HepG2 (cell line): ENCODE results near the gene POU2F2. TPM values are rescaled to one million over a fixed set of nuclear protein-coding genes. Genes with fewer than 3 reads are reported as not detected.

Experiments
- ARID4A ChIP-seq: sonication (generic); formaldehyde crosslinking; IDR thresholded peaks from 2 replicates; pipeline ENCODE4 v1.5.0; 2020; ENCODE audit warnings: mild to moderate bottlenecking, missing genetic modification reagents, borderline replicate concordance
- BRD4 ChIP-seq: sonication (generic); formaldehyde crosslinking; IDR thresholded peaks from 2 replicates; pipeline ENCODE4 v1.4.0; 2020; ENCODE audit warnings: missing genetic modification reagents
- EHMT2 ChIP-seq: fragments of 200-600 bp; sonication (generic); IDR thresholded peaks from 2 replicates; pipeline ENCODE4 v1.7.0; 2017; ENCODE audit warnings: antibody characterized with exemption, low read depth, low read length, borderline replicate concordance
- HNRNPLL ChIP-seq: fragments of 200-400 bp; formaldehyde crosslinking; IDR thresholded peaks from 2 replicates; pipeline ENCODE4 v1.6.1; 2017; ENCODE audit warnings: mild to moderate bottlenecking, low read depth, low read length; ENCODE audit not compliant: poor library complexity, severe bottlenecking
- MED8 ChIP-seq: sonication (generic); formaldehyde crosslinking; IDR thresholded peaks from 2 replicates; pipeline ENCODE4 v1.8.1; 2023; ENCODE audit warnings: mild to moderate bottlenecking, missing genetic modification reagents; ENCODE audit not compliant: insufficient replicate concordance
- NCOA5 ChIP-seq: sonication (generic); formaldehyde crosslinking; IDR thresholded peaks from 2 replicates; pipeline ENCODE4 v1.4.0; 2020; ENCODE audit warnings: missing genetic modification reagents
- NFYC ChIP-seq: IDR thresholded peaks from 2 replicates; pipeline ENCODE4 v1.6.1; 2016; ENCODE audit warnings: missing genetic modification reagents, missing compliant biosample characterization
- NRL ChIP-seq: sonication (generic); formaldehyde crosslinking; IDR thresholded peaks from 2 replicates; pipeline ENCODE4 v1.5.0; 2020; ENCODE audit warnings: missing genetic modification reagents, mild to moderate bottlenecking, moderate library complexity, borderline replicate concordance
- PITX1 ChIP-seq: sonication (generic); formaldehyde crosslinking; IDR thresholded peaks from 2 replicates; pipeline ENCODE4 v1.5.1; 2020; ENCODE audit warnings: mild to moderate bottlenecking, missing genetic modification reagents
- ZBTB46 ChIP-seq: sonication (generic); formaldehyde crosslinking; IDR thresholded peaks from 2 replicates; pipeline ENCODE4 v1.4.0; 2020; ENCODE audit warnings: mild to moderate bottlenecking, missing genetic modification reagents, borderline replicate concordance
- ZFAT ChIP-seq: sonication (generic); formaldehyde crosslinking; conservative IDR thresholded peaks from 2 replicates; pipeline ENCODE4 v1.8.1; 2023; ENCODE audit warnings: missing genetic modification reagents, inconsistent platforms
- ZFX ChIP-seq: sonication (generic); formaldehyde crosslinking; IDR thresholded peaks from 2 replicates; pipeline ENCODE4 v1.4.0; 2020; ENCODE audit warnings: mild to moderate bottlenecking, low read depth, missing genetic modification reagents, moderate library complexity
- ZNF282 ChIP-seq: fragments of 450-650 bp; IDR thresholded peaks from 2 replicates; pipeline ENCODE4 v1.6.1; 2018; ENCODE audit not compliant: partially characterized antibody
- ZNF329 ChIP-seq: sonication (generic); formaldehyde crosslinking; IDR thresholded peaks from 2 replicates; pipeline ENCODE4 v1.9.0; 2021; ENCODE audit warnings: low read depth, mild to moderate bottlenecking, missing genetic modification reagents
- ZNF367 ChIP-seq: sonication (generic); formaldehyde crosslinking; IDR thresholded peaks from 2 replicates; pipeline ENCODE4 v1.4.0; 2020; ENCODE audit warnings: missing genetic modification reagents, borderline replicate concordance
- ZNF543 ChIP-seq: sonication (generic); formaldehyde crosslinking; IDR thresholded peaks from 2 replicates; pipeline ENCODE4 v1.4.0; 2020; ENCODE audit warnings: mild to moderate bottlenecking, missing genetic modification reagents
- ZNF564 ChIP-seq: sonication (generic); formaldehyde crosslinking; IDR thresholded peaks from 2 replicates; pipeline ENCODE4 v1.8.1; 2023; ENCODE audit warnings: mild to moderate bottlenecking, missing genetic modification reagents
- ZNF569 ChIP-seq: sonication (generic); formaldehyde crosslinking; IDR thresholded peaks from 2 replicates; pipeline ENCODE4 v1.5.0; 2020; ENCODE audit warnings: mild to moderate bottlenecking, missing genetic modification reagents, moderate library complexity, borderline replicate concordance
- ZNF672 ChIP-seq: sonication (generic); formaldehyde crosslinking; IDR thresholded peaks from 2 replicates; pipeline ENCODE4 v1.8.1; 2022; ENCODE audit warnings: missing genetic modification reagents
- ZNF788 ChIP-seq: sonication (generic); formaldehyde crosslinking; IDR thresholded peaks from 2 replicates; pipeline ENCODE4 v1.5.0; 2020; ENCODE audit warnings: mild to moderate bottlenecking, missing genetic modification reagents, borderline replicate concordance
- polyA plus RNA-seq, 8 experiments: library from polyadenylated mRNA; depleted of rRNA in 3 of 8; stranded (reverse) in 7 of 8; unstranded in 1 of 8; fragments of >200 nt; fragmentation: Illumina TruSeq in 4 of 8; extraction: Trizol in 4 of 8; gene quantifications; 2 replicates each; pipeline versions ENCODE4 v1.2.1 to v1.2.3, GENCODE V29; 2011 to 2016; ENCODE audit warnings: low read depth in 4 of 8, missing spikeins in 1 of 8, mixed read lengths in 1 of 8; ENCODE audit not compliant: insufficient read depth in 1 of 8
- total RNA-seq, 5 experiments: library from RNA; depleted of rRNA; stranded (reverse); fragments of >200 nt; fragmentation: Illumina TruSeq; extraction: Trizol; gene quantifications; 2 replicates each; pipeline ENCODE4 v1.2.3, GENCODE V29; 2016; ENCODE audit warnings: low read depth in 1 of 5
- TF ChIP-seq, protein P1 (sequence below): sonication (generic); formaldehyde crosslinking; IDR thresholded peaks from 2 replicates; pipeline ENCODE4 v1.5.0; 2020; ENCODE audit warnings: mild to moderate bottlenecking, missing genetic modification reagents, moderate library complexity
- TF ChIP-seq, protein P2 (sequence below): sonication (generic); formaldehyde crosslinking; IDR thresholded peaks from 2 replicates; pipeline ENCODE4 v1.4.0; 2020; ENCODE audit warnings: mild to moderate bottlenecking, missing genetic modification reagents

POU2F2 gene
- total and polyA plus RNA-seq, 2 of the 13 experiments (the other 11 are each of a cell fraction or from before 2014, with no cell fraction given): 0.09 to 0.17 TPM

GRCh38 chr19:42140125-42140754 is 8.0 kb upstream of the POU2F2 start (continued):
- TF ChIP-seq ZNF569 (CRISPR knock-in tag): no peak
- no peak for TF ChIP-seq NCOA5
- TF ChIP-seq ZNF564 (CRISPR knock-in tag): 0 out of 2 replicates have a peak, but pooled peaks have one; percentile 45
- TF ChIP-seq ZNF282: no peak
- peak; percentile 71; the same call in 1 of the 2 replicates for TF ChIP-seq NRL (CRISPR knock-in tag)
- no peak for TF ChIP-seq NFYC (CRISPR knock-in tag)
- TF ChIP-seq ZFX: no peak
- no peak for TF ChIP-seq ZNF367
- TF ChIP-seq, protein P1, sequence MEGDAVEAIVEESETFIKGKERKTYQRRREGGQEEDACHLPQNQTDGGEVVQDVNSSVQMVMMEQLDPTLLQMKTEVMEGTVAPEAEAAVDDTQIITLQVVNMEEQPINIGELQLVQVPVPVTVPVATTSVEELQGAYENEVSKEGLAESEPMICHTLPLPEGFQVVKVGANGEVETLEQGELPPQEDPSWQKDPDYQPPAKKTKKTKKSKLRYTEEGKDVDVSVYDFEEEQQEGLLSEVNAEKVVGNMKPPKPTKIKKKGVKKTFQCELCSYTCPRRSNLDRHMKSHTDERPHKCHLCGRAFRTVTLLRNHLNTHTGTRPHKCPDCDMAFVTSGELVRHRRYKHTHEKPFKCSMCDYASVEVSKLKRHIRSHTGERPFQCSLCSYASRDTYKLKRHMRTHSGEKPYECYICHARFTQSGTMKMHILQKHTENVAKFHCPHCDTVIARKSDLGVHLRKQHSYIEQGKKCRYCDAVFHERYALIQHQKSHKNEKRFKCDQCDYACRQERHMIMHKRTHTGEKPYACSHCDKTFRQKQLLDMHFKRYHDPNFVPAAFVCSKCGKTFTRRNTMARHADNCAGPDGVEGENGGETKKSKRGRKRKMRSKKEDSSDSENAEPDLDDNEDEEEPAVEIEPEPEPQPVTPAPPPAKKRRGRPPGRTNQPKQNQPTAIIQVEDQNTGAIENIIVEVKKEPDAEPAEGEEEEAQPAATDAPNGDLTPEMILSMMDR (CRISPR knock-in tag): no peak
- no peak for TF ChIP-seq ZFAT (CRISPR knock-in tag)
- no peak for TF ChIP-seq PITX1
- peak; percentile 37; the same call in 1 of the 2 replicates for TF ChIP-seq ZNF788 (CRISPR knock-in tag)
- 0 out of 2 replicates have a peak, but pooled peaks have one; percentile 30 for TF ChIP-seq ZNF329
- TF ChIP-seq ZNF672 (CRISPR knock-in tag): no peak
- no peak for TF ChIP-seq ZBTB46 (CRISPR knock-in tag)
- TF ChIP-seq BRD4 (CRISPR knock-in tag): no peak
- TF ChIP-seq ARID4A (CRISPR knock-in tag): peak; percentile 48; the same call in 1 of the 2 replicates
- TF ChIP-seq ZNF543: no peak
- TF ChIP-seq, protein P2, sequence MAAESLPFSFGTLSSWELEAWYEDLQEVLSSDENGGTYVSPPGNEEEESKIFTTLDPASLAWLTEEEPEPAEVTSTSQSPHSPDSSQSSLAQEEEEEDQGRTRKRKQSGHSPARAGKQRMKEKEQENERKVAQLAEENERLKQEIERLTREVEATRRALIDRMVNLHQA (CRISPR knock-in tag): no peak
- peak; percentile 23 for TF ChIP-seq HNRNPLL
- TF ChIP-seq MED8: no peak
- peak; percentile 88 for TF ChIP-seq EHMT2
